SIG-M5 (cell line): Measurements from ENCODE around the gene CTAG1A.
"Not testable (repeated sequence)": the region's sequence is repeated elsewhere in the genome, so short reads cannot be mapped to it uniquely, and the experiment has no call there.

Experiments
- DNase-seq: peaks from one replicate; lab custom pipeline; 2025; lab: John Stamatoyannopoulos, UW

The CTAG1A gene

DNA sequence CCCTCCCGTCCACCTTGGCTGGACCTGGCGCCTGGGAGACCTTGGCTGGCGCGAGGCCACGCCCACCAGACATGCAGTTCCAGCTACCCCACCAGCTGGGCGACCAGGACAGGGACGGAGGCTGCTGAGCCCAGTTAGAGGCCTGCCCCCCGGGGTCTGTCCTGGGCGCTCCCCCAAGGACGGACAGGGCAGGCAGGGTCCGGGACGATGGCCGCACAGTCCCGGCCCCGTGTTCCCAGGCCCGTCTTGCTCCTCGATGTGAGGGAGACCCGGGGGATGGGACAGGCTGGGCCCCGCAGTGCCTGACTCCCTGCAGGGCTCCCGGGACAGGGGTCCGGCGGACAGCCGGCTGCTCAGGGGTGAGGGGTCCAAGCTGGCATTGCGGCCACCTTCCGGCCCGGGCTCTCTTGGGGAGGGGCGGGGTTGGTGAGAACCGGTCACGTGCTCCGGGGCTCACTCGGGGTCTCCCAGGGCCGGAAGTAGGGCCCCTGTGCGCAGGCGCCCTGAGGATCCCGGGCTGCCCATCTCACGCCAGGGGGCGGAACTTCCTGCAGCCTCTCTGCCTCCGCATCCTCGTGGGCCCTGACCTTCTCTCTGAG, at the start of gene CTAG1A:
TSS of gene CTAG1A (plus strand) at position 549 of the 599 bp plus-strand sequence. CDS start 74 bp downstream, outside the sequence.
- not testable (repeated sequence) for DNase-seq

DNA sequence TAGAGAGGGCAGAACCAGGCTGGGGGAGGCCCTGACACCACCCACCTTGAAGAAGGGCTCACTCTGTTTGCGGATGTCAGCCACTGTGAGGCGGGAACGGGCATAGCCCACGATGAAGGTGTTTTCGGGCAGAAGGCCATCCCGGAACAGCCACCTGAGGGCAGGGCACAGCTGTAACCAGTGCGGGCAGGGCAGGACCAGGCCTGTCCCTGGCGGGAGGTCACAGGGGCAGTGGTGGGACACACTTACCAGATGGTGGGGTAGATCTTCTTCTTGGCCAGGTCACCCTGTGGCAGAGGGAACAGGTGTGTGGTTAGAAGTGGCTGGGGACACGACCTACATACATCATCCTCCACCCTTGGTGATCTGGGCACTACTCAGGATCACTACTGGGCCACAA, 49.0 kb upstream of the CTAG1A start:
- no peak for DNase-seq

DNA sequence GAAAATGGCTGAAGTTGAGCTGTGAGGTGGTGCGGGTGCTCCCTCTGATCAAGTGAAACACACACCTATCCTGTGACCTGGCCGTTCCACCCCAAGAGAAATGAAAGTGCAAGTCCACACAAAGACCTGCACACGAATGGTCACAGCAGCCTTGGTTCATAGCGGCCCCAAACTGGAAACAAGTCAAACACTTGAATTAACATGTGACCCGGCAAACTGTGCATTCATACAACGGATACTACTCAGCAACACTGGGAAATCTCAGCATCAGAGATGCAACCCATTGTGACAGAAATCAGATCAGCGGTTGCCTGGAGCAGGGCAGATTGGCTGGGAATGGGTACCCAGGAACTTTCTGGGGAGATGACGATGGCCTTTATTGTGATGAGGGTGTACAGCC, 45.9 kb upstream of the CTAG1A start:
- no peak for DNase-seq

DNA sequence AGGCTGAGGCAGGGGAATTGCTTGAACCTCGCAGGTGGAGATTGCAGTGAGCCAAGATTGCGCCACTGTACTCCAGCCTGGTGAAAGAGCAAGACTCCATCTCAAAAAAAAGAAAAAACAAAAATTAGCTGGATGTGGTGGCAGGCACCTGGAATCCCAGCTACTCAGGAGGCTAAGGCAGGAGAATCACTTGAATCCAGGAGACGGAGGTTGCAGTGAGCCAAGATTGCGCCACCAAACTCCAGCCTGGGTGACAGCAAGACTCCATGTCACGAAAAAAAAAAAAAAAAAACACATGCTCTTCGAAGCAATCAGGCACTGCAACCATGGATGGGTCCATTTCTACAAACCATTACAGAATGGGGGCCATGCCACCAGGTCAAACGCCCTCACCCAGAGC, 44.6 kb upstream of the CTAG1A start:
- DNase-seq: not testable (repeated sequence)

DNA sequence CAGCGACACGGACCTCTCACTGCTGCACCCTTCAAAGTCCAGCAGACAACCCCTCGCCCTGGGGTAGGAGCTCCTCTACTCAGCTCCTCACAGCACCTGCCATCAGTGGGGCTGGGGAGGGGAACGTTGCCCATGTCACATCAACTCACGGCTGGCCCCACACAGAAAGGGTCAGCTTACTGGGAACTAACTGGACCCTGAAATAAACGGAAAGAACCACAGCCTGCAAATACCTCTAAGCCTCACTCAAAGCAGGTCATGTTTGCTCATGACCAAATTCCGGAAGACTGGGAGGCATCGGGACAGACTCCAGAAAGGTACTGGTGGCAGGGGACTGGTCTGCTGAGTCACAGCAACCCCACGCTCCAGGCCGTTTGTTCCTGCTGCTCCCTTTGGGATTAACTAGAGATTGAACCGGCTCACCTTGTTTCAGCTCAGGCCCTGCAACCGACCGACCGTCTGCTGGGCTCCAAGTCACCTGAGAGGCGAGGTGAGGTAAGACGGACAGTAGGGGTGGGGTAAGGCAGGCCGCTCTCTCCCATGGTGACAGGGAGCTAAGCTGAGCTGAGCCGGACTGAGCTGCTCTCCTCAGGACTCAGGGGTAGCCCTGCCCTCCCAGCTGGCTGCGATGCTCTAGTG, 43.9 kb upstream of the CTAG1A start:
- no peak for DNase-seq

DNA sequence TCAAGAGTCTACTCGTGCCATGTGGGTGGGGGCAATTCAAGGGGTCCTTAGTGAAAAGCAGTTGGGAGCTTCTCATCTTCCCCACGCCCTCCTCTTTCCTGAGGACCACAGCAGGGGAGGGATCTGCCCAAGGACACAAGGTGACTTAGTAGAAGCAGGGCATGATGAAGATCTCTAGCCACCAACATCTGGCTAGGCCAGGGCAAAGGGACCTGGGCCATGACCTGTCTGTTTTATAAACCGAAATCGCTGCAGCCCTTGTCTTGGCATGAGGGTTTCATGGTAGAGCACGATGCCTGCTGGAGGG, 43.4 kb upstream of the CTAG1A start:
- DNase-seq: no peak

DNA sequence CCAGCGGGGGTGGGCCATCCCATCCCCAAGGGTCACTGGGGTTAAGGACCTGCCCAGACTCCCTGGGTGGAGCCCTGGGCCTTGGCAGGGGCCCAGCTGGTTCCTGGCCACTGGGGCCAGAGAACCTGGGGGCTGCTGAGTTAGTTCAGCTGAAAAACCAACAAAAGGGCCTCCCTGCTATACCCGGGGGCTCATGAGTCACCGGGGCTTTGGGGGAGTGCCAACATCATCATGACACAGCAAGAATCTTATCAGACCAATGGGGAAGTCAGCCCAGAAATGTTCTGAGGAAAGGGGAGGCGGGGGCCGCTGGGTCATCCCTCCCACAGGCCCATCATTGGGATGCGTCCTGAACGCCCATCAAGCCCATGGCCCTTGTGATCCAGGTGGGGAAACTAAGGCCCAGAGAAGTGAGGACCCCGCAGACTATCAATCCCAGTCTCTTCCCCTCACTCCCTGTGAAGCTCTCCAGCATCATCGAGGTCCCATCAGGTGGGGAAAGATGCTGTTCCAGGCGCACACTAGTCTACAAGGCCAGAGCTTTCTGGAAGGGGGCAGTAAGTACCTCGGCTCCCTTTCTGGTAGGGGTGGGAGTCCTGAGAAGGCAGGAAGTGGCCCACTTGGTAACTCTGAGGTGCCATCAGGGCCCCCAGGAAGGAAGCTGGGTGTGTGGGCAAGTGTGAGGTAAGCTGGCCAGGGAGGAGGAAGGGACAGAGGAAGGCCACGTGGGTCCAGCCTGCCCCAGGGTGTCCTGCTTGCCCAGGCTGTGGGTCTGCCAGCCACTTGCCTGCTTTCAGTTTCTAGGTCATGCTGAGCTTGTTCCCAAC, 42.8 kb upstream of the CTAG1A start:
- no peak for DNase-seq

DNA sequence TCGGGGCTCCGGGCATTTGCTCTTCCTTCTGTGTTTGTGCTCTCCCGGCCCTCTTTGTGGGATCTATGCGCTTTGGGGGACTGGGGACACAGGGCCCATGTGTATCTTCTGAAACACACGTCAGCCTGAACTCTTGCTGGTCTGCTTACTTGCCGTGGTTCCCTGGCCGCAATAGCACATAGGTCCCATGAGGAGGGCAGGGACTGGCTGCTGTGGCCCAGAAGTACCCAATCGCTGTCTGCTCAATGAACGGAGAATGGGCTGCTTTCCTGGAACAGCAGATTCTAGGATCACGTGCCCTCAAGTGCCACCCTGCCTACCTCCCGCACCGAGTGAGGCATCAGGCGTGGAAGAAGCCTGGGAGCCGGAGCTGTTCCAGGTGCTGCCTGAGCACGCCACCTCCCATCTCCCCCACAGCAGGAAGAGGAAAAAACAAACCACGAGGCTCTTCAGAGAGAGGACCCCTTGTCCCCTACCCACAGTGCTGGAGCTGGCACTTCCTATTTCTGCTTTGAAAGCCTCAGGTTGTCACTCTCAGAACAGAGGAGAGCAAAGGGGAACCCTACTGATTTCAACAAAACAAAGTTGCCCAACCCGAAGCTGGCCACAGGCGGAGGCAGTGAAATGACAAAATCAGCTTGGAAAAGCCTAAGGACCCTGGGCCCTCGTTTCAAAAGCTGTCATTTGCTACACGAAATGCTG, 42.1 kb upstream of the CTAG1A start:
- peak; percentile 61 for DNase-seq

DNA sequence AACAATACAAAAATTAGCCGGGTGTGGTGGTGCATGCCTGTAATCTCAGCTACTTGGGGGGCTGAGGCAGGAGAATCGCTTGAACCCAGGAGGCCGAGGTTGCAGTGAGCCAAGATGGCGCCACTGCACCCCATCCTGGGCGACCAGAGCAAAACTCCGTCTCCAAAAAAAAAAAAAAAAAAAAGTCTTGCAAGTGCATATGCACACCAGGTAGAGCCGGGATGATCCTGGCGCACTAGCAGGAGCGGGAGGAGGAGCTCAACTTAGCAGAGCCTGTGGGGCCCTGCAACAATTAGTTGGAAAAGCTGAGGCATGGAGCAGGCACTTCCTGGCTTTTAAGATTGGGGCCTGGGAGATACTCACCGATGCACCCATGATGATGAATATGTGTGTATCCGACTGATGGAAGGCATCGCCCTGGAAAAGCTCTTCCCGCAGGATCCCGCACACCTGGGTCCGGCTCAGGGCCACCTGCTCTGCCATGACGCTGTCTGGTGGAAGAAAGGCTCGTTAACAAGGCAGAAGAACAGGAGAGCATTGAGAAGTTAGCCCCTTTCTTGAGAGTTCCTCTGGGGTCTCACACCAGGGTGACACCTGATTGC, 39.2 kb upstream of the CTAG1A start:
- no peak for DNase-seq

DNA sequence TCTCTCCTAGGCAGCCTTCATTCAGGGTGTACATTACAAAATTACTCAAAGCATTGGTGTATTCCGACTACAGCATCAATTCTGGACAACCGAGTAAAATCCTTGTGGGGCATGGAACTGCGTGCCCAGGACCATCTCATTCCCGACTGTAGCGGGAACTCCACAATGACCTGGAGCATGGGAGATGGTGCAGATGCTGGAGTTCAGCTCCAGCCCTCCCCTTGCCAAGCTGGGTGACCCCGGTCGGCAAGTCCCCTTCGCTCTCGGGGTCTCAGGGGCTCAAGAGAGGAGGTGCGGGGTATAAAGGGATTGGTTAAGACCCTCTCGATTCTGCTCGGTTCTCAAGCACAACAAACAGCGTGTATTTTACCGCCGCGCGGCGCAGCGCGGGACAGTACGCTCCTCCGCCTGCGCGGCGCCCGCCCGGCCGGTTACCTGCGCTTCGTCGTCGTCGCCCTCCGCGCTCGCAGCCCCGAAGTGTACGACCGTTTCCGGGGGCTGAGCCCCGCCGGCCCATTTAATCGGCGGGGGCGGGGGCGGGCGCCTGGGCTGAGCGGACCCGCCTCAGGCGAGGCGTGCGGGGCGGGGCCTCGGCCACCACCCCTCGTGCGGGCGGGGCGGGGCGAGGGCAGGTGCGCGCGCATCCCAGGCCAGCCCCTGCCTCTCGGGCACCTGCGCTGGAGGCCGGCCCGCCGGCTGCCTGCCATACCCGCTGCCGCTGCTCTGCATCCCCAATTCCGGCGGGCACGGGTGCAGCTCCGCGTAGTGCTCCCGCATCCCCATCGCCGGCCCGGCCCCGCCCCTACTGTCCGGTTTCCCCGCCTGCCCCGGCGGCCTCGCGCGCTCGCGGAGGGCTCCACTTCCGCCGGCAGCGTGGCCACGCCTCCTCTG, 38.3 kb upstream of the CTAG1A start, which contains the start of gene G6PD:
TSS of gene G6PD (minus strand) at position 493 of the 891 bp plus-strand sequence. CDS start 691 bp downstream, outside the sequence.
- no peak for DNase-seq

DNA sequence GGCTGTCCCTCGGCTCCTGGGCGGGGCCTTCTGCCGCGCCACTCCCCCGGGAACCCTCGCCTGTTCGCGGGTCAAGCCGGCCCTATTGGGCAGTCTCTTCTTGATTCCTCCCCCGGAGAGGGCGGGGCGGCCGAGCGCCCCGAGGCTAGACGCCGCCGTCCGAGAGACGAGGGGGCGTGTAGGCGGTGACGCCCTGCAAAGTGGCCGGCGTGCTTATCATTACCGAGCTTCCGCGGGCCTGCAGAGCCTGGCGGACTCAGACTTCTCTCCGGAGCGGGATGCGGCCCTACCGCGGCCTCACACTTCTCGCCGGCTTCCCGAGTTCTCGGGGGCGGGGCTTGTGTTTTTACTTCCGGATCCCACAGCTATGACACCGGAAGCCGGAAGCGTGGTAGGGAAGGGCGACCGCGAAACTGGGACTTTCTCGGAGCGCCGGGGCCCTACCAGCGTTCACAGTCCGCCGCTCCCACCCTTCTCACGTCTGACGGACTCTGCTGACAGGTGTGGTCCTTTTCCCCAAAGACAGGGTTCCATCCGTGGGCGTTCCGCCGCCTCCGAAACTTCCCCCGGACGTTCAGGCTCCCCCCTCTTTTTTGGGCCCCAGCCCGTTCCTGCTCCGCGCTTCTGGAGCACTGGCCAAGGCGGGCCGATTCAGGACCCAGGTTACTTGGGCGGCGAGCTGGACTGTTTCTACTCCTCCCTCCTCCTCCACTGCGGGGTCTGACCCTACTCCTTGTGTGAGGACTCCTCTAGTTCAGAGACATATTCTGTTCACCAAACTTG, 37.5 kb upstream of the CTAG1A start, which contains the start of gene IKBKG:
TSS of gene IKBKG (plus strand) at position 376 of the 783 bp plus-strand sequence. CDS start 4,383 bp downstream, outside the sequence.
- peak; percentile 50 for DNase-seq

DNA sequence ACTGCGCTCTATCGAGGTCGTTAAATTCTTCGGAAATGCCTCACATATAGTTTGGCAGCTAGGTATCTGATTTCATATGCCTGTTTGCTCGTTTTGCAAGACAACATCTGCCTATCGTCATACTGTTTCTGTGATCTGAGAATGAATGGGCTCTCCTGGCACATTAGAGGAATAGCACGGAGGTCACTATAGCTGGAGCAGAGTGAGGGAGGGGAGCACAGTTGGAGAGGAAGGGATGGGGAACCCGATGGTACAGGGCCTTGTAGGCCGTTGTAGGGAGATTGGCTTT, 37.0 kb upstream of the CTAG1A start:
- DNase-seq: no peak

DNA sequence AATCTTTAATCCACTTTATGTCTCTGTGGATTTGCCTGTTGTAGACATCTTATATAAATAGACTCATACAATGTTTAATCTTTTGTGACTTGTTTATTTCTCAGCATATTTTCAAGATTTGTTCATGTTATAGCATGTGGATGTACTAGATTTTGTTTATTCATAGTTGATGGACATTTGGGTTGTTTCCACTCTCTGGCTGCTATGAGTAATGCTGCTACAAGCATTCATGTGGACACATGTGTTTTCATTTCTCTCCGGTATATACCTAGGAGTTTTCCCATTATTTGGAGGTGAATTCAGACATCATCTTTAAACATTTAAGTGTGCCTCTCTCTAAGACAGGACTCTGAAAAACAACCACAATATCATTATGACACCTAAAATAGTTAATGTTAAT, 35.2 kb upstream of the CTAG1A start:
- no peak for DNase-seq

DNA sequence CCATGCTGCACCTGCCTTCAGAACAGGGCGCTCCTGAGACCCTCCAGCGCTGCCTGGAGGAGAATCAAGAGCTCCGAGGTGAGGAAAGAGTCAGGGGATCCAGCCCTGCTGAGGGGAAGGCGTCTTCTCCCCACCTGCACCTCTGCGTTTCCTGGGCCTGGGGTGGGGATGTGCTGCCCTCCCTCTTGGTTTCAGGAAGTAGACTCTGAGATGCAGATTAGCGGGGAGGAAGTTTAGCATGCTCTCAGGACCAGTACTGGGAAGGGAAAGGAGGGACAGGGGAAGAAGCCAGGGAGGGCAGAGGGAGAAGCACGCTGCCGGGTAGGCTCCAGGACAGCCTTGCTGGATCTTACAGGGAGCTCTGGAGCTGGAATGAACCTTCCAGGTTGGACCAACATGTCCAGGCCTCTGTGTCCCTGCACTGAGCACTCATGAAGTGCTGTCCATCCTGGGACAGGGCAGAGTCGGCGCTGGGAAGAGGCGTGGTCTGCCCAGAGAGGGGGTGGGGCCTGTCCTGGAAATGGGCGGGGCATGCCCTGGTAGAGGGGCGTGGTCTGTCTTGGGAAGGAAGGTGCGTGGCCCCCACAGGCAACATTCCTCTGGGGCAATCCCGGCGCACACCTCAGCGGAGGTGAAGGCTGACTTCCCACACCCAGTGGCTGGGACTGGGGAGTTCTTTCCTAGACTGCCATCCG, 32.7 kb upstream of the CTAG1A start:
- DNase-seq: not testable (repeated sequence)

DNA sequence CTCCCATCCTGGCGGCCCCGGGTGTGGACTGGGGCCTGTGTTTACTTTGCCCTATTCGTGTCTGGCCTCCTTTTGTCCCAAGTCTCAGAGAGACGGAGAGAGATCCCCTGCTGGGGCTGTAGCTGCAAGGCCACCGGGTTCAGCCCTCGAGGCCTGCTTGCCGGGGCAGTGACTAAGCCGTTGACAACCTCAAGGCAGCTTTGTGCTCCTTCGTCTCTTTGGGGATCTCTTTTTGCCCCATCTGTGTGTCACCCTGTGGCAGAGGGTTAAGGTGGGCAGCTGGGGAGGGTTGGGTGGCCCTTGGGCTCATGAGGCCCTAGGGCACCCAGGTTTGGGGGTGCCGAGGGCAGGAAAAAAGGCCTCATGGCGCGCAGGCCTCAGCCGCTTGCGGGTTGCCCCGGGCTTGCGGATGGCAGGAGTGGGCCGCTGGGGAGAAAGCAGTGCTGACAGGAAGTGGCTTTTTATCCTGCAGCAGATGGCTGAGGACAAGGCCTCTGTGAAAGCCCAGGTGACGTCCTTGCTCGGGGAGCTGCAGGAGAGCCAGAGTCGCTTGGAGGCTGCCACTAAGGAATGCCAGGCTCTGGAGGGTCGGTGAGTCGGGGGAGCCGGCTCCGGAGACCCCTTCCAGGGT, 26.8 kb upstream of the CTAG1A start:
- not testable (repeated sequence) for DNase-seq

DNA sequence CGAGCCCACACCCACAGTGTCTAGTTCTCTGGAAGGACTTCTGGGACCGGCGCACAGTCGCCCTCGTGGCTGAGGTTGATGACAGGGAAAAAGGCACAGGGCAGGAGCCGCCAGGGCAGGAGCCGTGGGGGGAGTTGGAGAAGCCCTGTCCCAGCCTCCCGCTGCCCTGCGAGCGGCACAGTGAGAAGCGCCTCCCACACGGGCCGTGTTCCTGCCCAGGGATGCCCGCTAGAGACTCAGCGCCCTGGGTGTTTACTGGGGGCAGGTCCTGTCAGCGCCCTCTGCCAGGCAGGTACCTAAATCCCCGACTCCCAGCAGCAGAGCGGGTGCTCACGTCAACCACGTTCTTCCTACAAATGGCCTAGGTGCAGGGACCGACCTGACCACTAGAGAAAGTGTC, 26.0 kb upstream of the CTAG1A start:
- DNase-seq: not testable (repeated sequence)

DNA sequence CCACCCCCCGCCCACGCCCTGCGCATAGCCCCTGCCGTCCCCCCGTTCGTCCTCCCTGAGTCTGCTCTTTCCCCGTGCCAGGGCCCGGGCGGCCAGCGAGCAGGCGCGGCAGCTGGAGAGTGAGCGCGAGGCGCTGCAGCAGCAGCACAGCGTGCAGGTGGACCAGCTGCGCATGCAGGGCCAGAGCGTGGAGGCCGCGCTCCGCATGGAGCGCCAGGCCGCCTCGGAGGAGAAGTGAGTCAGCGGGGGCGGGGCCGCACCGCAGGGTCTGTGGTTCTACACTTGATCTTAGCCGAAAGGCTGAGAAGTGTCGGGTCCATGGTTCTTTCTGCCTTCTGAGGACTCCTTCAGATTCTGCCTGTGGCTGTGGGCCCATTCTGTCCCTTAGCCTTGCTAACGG, 24.6 kb upstream of the CTAG1A start:
- not testable (repeated sequence) for DNase-seq

DNA sequence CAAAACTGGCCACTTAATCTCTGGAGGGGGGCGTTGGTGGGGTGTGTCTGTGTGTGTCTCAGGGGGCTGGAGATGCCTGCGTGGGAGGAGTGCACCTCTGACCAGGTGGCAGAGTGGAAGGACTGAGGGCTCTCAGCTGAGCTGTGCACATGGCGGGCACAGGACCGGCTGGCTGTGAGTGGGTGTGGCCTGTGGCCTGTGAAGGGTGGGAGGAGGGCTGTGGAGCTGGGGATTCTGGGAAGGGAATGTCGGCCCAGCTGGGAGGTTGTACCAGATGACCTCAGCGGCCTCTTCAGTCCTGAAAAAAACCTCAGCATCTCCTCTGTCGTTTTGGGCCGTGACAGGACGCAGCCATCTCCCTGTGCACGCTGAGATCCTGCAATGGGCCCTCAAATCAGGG, 22.6 kb upstream of the CTAG1A start:
- not testable (repeated sequence) for DNase-seq

DNA sequence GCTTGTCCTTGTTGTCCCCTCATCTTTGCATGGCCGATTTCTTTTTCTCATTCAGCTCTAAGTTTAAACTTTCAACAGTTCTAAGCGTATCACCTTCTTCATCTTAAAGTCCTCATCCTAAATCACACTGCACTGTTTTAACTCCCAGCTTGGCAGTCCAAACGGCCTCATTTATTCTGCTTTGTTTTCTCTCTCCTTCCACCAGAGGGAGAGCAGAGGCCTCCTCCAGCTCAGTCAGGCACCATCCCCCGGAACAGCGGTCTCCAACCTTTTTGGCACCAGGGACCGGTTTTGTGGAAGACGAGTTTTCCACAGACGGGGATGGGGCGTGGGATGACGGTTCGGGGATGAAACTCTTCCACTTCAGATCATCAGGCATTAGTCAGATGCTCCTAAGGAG, 14.6 kb upstream of the CTAG1A start:
- not testable (repeated sequence) for DNase-seq
